HG03439 (cell line): ENCODE measurements around the gene SPTA1.

Source experiments
- ATAC-seq: cut with Tn5 transposase; IDR thresholded peaks from one replicate; pipeline ENCODE4 v1.9.1; 2021; ENCODE audit warnings: mild to moderate bottlenecking, moderate library complexity; ENCODE audit not compliant: unreplicated experiment

SPTA1 gene

DNA sequence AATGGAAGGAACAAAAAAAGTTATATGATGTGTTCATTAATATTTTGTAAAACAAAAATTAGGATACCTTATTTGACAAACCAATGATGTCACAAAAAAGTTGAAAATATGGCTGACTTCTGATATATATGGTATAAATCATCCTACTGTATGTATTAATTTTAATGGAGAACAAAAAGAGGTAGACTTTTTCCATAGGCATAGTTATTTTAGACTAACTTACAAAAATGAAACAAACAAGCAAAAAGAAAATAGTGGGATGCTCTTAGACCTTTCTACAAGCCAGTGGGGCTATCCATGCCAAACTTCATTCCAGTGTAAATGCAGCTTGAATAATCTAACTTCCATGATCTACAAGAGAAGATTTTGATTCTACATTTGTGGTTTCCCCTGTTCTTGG is 522 bp upstream of the SPTA1 start:
- ATAC-seq: no peak

DNA sequence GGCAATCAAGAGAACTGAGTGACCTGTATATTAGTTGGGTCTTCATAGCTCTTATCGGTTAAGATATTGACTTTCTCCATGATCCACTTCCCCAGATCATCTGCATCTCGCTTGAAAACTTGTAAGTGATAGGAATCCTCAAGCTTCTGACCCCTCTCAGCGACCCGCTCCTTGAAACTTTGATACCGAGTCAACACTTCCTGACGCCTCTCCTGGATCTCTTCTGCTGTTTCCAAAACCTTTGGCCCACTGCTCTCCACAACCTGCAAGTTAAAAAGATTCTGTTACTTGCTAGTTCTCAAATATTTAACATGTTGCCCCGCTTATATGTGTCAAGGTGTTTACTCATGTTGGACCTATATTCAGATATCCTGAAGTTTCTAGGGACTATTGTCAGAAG is 1.4 kb downstream of the SPTA1 start:
- no peak for ATAC-seq

DNA sequence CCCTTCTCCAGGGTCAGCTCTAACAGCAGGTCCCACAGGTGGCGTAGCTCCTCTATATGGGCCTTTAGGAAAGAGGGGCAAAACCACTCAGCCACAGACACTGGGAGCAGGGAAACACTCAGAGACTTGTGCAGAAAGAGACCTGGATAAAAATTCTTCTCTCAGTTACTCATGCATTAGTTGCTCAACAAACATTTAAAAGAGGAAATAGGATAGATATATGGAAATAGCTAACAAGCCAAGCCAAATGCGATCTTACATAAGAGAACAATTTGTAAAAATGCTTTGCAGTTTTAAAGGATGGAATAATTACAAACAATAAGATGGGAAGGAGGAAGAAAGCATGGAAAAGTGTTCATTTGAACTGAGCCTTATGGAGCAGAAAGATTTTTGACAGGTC is 4.9 kb downstream of the SPTA1 start:
- ATAC-seq: no peak

DNA sequence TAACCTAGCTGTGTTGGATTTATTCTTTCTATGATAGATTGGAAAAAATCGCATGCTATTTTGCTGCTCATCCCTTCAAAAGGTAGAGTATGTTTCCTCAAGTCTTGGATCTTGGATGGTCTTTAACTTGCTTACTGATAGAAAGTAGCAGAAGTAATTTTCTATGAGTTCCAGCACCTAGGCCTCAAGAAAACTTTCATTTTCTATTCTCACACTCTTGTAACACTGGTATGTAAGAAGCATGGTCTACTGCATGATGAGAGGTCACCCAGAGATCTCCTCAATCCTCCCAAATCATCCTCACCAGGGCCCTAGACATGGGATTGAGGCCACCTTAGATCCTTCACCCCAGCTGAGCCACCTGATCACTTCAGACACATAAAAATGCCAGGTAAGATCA is 7.2 kb downstream of the SPTA1 start:
- ATAC-seq: no peak

DNA sequence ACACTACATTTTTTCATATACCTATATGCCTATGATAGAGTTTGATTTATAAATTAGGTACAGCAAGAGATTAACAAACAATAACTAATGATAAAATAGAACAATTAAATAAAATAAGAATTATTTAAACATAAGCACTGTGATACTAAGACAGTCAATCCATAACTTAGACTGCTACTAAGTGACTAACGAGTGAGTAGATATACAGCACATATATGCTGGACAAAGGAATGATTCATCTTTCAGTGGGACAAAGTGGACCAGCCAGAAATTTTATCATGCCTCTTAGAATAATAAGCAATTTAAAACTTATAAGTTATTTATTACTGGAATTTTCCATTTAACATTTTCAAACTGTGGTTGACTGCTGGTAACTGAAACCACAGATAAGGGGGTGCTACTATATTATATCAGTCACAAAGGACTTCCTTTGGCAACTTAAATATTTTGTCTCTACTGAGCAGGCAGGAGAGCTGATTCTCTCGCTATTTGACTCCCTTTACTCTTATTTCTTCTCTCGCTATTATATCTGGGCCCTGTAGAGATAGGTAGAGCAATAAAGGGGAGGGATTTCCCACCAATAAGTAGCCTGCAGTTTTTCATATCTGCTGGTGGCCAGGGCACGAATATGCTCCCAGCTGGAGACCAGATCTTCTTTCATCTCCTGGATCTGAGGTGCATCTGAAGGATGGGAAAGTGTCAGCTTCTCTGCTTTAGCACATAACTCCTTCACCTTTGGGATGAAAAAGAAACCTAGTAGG is 10.8 kb downstream of the SPTA1 start:
- ATAC-seq: no peak

DNA sequence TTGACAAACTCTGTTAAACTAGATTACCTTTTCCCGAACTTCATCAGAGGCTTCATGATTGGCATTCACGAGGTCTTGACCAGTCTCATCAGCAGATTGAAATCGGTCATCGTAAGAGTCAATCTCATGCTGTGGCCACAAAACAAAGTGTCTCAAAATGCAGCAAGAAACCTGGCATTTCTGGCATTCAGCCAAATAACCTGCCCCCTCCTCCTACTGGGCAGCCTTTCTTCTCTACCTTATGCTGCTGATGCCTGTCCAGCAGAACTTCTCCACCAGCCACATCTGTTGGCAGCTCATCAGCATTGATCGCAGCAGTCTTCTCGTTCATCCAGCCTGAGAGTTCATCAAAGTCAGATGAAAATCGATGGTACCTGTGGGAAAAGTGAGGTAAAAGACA is 12.2 kb downstream of the SPTA1 start:
- no peak for ATAC-seq

DNA sequence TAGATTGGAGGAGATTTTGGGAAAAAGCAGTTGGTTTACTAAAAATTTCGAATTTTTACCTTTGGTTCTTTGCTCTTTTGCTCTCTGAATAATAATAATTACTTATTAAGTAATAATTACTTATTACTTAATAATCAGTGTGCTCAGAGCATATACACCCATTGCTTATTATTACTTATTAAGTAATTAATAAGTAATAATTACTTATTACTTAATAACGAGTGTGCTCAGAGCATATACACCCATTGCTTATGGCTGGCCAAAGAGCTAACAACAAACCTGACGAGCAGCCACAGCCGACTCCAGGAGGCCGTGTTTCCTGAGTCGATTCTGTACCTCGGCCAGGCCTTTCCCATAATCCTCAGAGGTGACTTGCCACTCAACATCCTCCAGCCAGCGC is 20.5 kb downstream of the SPTA1 start:
- no peak for ATAC-seq

DNA sequence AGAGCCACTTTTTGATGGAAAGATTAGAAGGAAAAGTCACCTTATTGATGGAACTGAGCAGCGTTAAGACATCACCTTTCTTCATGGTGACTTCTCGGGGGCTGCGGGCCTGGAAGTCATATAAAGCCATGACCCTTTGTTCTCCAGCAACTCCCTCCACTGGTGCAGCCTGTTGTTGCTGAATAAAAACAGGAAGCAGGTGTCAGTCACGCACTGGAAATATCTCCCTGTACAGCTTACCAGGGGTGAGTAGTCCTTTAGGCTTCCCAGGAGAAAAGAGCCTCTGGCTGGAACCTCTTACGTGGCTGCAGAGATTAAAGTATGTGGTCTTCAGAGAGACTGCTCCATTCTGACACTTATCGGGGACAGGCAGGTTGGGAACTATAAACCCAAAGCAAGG is 31.9 kb downstream of the SPTA1 start:
- ATAC-seq: no peak

DNA sequence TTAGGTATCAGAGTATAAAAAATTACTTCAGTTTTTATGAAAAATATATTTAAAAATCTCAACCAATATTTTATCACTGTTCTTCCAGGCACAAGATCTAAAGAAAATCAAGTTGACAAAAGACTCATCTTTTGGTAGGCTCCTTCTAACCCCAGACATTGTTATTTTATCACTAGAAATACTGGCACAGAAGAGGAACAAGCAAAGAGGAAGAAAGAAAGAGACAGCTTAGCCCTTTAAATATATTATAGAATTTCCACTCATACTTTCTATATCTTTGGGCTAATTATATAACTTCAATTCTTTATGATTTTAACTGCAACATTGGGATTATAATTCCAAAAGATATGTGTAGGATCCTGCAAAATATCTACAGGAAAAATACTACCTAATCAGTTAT is 32.4 kb downstream of the SPTA1 start:
- no peak for ATAC-seq

DNA sequence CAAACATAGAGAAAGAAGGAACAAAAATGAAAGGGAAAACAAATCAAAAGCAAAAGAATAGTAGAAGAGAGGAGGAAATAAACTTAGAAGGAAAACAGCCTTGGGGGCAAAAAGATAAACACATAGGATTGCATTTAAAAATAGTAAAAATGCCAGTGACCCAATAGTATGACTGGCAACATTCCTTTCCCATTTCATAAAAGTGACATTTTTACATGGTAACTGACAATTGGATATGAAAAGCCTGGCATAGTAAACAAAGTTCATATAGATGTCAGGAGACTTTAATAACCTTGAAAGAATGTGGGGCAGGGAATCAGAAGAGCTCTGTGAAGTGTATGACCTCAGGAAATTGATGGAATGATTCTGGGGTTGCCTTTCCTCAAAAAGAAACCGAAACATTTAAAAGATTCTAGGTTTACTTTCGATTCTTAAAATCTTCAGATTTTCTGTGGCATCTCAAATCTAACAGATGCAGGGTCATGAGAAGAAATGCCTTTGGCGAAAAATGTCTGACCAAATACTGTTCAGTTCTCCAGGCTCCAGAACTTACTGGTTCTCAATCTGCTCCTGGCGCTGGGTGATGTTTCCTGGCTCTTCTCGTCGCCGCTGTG is 33.7 kb downstream of the SPTA1 start:
- no peak for ATAC-seq

DNA sequence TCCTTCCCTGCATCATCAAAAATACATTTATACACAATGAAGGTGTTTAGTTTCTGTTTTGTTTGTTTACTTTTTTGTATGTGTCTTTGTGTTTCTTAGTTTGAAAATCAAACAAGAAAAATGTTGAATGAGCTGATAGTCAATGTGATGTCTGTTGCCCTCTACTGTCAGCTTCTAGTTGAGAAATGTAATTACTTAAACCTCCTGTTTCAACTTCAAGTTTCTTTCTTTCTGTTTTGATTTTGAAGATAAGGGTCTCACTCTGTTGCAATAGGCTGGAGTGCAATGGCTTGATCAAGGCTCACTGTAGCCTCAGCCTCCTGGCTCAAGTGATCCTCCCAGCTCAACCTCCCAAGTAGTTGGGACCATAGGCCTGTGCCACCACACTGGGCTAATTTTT is 37.5 kb downstream of the SPTA1 start:
- ATAC-seq: no peak

DNA sequence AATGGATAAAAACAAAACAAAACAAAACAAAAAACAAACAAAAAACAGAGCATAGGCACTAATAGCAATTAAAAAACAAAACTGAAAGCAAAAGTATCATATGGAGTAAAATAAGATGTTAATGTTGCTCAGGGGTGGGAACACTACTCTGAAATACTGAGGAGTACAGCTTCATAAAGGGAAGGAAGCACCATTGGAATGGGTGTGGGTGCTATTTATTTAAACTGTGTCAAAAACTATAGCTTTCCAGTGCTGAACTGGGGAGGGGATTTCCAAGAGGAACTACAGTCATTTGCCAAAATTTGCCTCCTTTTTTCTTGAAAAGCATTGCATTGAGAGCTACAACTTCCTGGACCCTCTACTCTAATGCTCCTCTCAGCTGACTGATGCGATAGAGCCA is 40.0 kb downstream of the SPTA1 start:
- no peak for ATAC-seq

DNA sequence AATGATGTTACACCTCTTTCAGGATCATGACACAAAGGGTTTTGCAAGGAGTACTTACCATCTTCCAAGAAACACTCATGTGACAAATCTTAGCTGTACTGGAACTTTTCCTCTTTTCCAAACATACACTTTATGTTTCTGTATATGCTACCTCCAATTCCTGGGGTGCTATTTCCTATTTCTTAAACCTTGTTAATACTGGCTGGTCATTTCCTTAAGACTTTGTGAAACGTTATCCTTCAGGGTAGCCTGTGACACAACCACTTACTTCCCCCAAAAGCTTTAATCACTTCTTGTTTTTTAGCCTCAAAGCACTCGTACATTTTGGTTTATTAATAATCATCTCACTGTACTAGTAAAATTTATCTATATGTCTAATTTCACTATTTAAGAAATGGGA is 42.1 kb downstream of the SPTA1 start:
- no peak for ATAC-seq

DNA sequence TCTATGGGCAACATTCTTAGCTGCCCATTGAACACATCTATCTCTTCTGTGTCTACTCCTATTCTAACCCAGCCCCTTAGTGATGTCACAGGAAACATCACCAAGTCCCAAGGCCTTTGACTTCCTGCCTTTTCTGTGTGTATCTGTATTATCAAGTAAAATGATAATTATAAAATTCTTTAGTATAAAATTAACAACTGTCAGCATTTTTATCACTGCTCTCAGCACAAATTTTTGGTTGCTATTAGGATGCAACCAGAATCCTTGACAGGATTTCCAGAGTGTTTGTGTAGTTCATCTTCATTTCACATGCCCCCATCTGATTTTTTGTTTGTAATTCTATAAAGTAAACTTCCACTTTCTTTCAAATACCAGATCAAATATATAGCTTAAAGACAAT is 47.6 kb downstream of the SPTA1 start:
- ATAC-seq: no peak

DNA sequence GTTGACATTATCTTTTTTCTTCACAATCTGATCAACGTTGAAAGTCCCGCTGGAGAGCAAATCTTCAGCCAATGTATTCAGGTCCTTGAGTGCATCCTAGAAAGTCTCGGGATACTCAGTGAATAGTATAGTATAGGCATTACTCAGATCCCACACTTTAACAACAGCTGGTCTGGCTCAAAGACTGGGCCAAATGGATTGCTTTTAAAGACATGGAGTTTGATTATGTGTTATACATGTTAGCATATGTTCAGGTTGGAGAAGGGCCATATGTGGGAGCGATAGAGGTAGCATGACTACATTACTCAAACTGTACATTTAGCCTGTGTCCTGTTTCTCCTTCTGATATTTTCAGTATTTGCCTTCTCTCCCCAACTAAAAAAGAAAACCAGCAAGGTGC is 48.4 kb downstream of the SPTA1 start:
- no peak for ATAC-seq

DNA sequence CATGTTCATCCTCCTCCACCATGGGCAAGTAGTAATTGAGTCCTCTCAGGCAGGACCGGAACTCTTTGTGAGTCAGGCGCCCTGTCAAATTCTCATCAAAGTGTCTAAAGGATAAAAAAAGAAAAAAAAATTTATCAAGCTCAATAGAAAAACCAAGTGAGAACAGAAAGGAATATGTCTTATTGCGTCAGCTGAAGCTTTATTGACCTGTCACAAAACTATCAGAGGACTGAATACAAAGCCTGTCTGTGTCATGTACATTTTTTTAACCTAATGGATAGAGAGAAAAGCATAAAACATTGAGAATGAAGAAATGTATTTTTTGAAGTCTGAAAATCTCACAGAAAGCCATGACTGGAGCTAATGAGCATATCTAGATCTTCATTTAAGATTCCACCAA is 72.8 kb downstream of the SPTA1 start:
- no peak for ATAC-seq

DNA sequence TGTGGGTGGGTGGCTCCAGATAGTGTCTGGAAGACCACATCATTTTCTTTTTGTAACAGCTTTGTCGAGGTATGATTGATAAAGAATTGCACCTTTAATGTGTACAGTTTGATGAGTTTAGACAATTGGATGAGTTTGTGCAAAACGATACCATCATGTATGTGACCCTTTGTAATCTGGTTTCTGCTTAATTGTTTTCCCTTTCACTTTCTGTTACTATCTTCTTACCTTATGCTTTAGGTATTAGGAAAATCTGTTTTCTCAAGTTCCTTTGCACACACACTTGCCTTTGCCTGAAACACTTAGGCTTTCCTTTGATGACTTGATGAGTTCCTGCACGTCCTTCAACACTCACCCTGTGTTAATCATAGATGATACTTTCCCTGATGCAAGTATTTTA is 74.6 kb downstream of the SPTA1 start:
- ATAC-seq: no peak

DNA sequence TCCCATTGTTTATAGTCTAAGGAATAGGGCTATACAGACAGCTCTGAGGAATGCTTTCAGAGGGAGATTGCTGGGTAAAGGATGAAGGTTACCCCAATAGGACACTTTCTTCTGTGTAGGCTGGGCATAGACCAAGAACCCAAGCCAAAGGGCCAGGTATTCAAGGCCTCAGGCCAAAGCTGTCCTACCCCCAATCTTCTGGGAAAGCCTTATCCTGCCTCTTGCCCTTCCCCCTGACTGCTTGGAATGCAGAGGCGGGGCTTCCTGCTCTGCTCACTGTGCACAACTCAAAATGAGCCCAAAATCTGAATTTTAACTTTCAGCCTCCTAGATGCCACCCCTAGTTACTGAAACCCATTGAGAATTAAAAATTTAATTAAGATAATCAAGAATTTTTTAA is 79.2 kb downstream of the SPTA1 start:
- ATAC-seq: no peak

DNA sequence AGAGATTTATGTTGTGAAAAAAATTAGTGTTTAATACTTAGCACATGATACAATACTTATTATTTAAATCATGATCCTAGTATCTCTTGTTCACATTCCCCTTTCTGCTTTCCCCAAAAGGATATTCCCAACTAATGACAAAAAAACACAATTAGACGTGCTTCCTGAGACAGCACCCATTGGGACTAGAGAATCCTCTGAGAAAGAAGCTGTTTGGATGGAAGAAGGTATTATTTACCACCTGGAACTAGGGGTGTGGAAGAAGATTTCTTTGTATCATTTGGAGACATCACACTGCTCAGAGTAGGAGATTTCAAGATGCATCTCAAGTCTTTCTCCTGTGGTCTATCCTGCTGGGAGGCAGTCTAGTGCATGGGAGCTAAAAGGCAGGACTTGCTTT is 81.5 kb downstream of the SPTA1 start, which contains the start of gene OR10Z1:
TSS of gene OR10Z1 (plus strand) at position 301 of the 400 bp plus-strand sequence. CDS start 1,171 bp downstream, outside the sequence.
- no peak for ATAC-seq

DNA sequence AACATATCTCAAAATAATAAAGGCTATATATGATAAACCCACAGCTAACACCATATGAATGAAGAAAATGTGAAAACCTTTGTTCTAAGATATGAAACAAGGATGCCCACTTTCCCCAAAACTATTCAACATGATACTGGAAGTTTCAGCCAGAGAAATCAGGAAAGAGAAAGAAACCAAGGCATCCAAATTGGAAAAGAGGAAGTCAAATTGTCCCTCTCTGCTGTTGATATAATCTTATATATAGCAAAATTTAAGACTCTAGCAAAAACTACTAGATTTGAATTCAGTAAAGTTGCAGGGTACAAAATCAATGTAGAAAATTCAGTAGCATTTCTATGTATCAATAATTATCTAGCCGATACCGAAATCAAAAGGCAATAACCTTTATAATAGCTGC is 85.8 kb downstream of the SPTA1 start:
- ATAC-seq: no peak

DNA sequence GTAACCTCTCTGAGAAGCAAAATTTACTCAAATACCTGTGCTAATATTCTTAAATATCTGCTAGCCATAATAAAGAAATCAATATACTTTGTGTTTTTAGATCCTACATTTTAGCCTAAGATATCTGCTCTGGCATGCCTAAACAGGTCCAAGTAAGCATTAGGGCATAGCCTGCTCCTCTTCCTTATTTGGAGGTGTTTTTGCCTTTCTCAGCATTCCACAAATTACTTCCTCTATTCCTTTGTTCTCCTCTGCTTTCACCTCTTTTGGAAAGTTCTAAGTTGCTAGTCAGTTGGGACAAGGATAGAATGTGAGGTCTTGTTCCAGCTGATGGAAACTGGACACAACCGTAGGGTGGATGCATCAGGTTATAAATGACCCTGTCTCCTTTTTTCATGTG is 99.6 kb downstream of the SPTA1 start:
- ATAC-seq: no peak

DNA sequence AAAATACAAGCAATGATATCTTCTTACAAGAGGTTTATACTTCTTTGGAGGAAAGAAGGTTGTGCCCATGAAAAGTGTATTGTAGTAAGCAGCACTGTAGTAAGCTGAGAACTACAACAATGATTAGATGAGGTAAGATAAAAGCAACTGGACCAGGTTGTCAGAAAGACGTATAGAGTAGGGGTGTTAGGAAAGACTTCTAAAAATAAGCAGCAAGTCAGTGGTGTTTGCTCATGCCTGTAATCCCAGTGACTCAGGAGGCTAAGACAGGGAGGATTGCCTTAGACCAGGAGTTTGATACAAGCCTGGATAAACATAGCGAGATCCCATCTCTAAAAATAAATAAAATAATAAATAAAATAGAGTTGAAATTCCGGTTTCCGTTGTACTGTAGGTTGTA is 102.6 kb downstream of the SPTA1 start:
- ATAC-seq: no peak

DNA sequence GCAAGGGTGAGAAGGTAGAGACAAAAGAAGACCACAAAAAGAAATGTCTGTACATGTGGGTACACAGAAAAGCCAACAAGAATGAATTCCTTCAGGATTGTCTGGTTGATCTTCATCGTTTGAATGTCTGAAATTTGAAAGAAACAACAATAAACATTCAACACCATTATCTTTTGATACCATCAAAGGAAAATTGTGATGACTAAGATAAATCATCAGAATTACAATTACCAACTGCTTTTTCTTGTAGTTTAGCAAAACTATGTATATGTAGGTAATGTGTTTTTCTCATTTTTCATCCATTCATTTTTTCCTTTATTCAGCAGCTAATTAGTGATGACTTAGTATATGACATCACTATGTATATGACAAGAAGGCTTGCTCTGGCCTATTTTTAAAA is 106.8 kb downstream of the SPTA1 start, which contains the start of gene OR10X1:
TSS of gene OR10X1 (minus strand) at position 167 of the 400 bp plus-strand sequence. CDS start at position 167, 0 bp downstream.
- ATAC-seq: no peak
